GM23338 (cell line): ENCODE results near the gene RIN3. TPM values are rescaled to one million over a fixed set of nuclear protein-coding genes. Genes with fewer than 3 reads are reported as not detected.

Experiments
- ATAC-seq: fragments of 200-7000 bp; cut with Tn5 transposase; 3 replicates; pipeline ENCODE4 v1.9.1; 2020
- DNase-seq: peaks from one replicate; pipeline ENCODE4 v3.0.0-alpha.2; 2015; ENCODE audit warnings: low spot score
- H2AFZ ChIP-seq: fragments of 200-600 bp; sonication (generic); 2 replicates; pipeline ENCODE4 v1.8.0; 2016; ENCODE audit warnings: antibody characterized with exemption, mild to moderate bottlenecking, moderate library complexity
- H3F3A ChIP-seq: fragments of 200-600 bp; sonication (generic); replicated peaks from 2 replicates; pipeline ENCODE4 v1.8.0; 2017; ENCODE audit warnings: antibody characterized with exemption, mixed run types, low read depth
- H3K27ac ChIP-seq: fragments of 200-600 bp; sonication (generic); 2 replicates; pipeline ENCODE4 v1.6.1; 2016; ENCODE audit warnings: low read depth
- H3K27me3 ChIP-seq: fragments of 200-600 bp; sonication (generic); 2 replicates; pipeline ENCODE4 v1.8.0; 2016; ENCODE audit warnings: mild to moderate bottlenecking, mixed run types, moderate library complexity; ENCODE audit not compliant: insufficient read depth
- H3K36me3 ChIP-seq: fragments of 200-600 bp; sonication (generic); 2 replicates; pipeline ENCODE4 v1.8.0; 2016; ENCODE audit warnings: mild to moderate bottlenecking; ENCODE audit not compliant: insufficient read depth
- H3K4me1 ChIP-seq: fragments of 200-600 bp; sonication (generic); 2 replicates; pipeline ENCODE4 v1.8.0; 2016; ENCODE audit warnings: mild to moderate bottlenecking, moderate library complexity; ENCODE audit not compliant: insufficient read depth
- H3K4me2 ChIP-seq: fragments of 200-600 bp; sonication (generic); 2 replicates; pipeline ENCODE4 v1.7.1; 2017; ENCODE audit warnings: mixed run types
- H3K4me3 ChIP-seq: fragments of 200-600 bp; sonication (generic); 2 replicates; pipeline ENCODE4 v1.6.1; 2016; ENCODE audit warnings: mixed run types
- H3K79me2 ChIP-seq: fragments of 200-600 bp; sonication (generic); replicated peaks from 2 replicates; pipeline ENCODE4 v1.8.0; 2017; ENCODE audit warnings: mild to moderate bottlenecking; ENCODE audit not compliant: insufficient read depth
- H3K9me2 ChIP-seq: fragments of 200-600 bp; sonication (generic); 2 replicates; pipeline ENCODE4 v1.8.0; 2017; ENCODE audit not compliant: insufficient read depth
- H4K20me1 ChIP-seq: fragments of 200-600 bp; sonication (generic); replicated peaks from 2 replicates; pipeline ENCODE4 v1.8.0; 2017; ENCODE audit warnings: mild to moderate bottlenecking; ENCODE audit not compliant: insufficient read depth
- H3K27ac Mint-ChIP-seq: 2 replicates; pipeline ENCODE4 v1.8.0; 2020; ENCODE audit warnings: inconsistent platforms, mild to moderate bottlenecking, moderate library complexity, mixed read lengths
- H3K27me3 Mint-ChIP-seq: 3 replicates; pipeline ENCODE4 v1.8.0; 2022; ENCODE audit warnings: low read depth, mild to moderate bottlenecking, moderate library complexity, mixed read lengths, inconsistent platforms; ENCODE audit not compliant: insufficient read depth, poor library complexity
- H3K36me3 Mint-ChIP-seq: 3 replicates; pipeline ENCODE4 v1.8.0; 2021; ENCODE audit warnings: low read depth, mild to moderate bottlenecking, inconsistent platforms, moderate library complexity, mixed read lengths
- H3K4me1 Mint-ChIP-seq: 3 replicates; pipeline ENCODE4 v1.8.0; 2020; ENCODE audit warnings: mild to moderate bottlenecking, inconsistent platforms, mixed read lengths
- H3K4me3 Mint-ChIP-seq: 3 replicates; pipeline ENCODE4 v1.8.0; 2021; ENCODE audit warnings: moderate library complexity, mild to moderate bottlenecking, inconsistent platforms, mixed read lengths
- H3K9me3 Mint-ChIP-seq: 3 replicates; pipeline ENCODE4 v1.8.0; 2020; ENCODE audit warnings: moderate library complexity, mild to moderate bottlenecking, inconsistent platforms, mixed read lengths
- CREB1 ChIP-seq: fragments of 250-450 bp; sonication (Bioruptor Pico); IDR thresholded peaks from 2 replicates; pipeline ENCODE4 v1.5.0; 2020; ENCODE audit warnings: low read depth, mild to moderate bottlenecking, moderate library complexity
- EZH2 ChIP-seq: fragments of 200-600 bp; sonication (generic); IDR thresholded peaks from one replicate; pipeline ENCODE4 v1.8.0; 2017; ENCODE audit warnings: antibody characterized with exemption, mild to moderate bottlenecking, low read depth; ENCODE audit not compliant: unreplicated experiment
- EZH2phosphoT487 ChIP-seq: fragments of 200-600 bp; sonication (generic); IDR thresholded peaks from one replicate; pipeline ENCODE4 v1.8.1; 2018; ENCODE audit warnings: antibody characterized with exemption; ENCODE audit not compliant: unreplicated experiment
- NANOG ChIP-seq: IDR thresholded peaks from 2 replicates; pipeline ENCODE4 v1.6.1; 2016; ENCODE audit warnings: antibody characterized with exemption, borderline replicate concordance
- REST ChIP-seq: IDR thresholded peaks from one replicate; pipeline ENCODE4 v1.6.1; 2018; ENCODE audit warnings: antibody characterized with exemption; ENCODE audit not compliant: unreplicated experiment
- STAT1 ChIP-seq: IDR thresholded peaks from one replicate; pipeline ENCODE4 v1.6.1; 2016; ENCODE audit warnings: antibody characterized with exemption; ENCODE audit not compliant: unreplicated experiment
- ZNF114 ChIP-seq: fragments of 250-450 bp; sonication (Bioruptor Pico); IDR thresholded peaks from 2 replicates; pipeline ENCODE4 v1.5.0; 2020; ENCODE audit warnings: mild to moderate bottlenecking, moderate library complexity
- ZNF331 ChIP-seq: fragments of 250-450 bp; sonication (Bioruptor Pico); IDR thresholded peaks from 2 replicates; pipeline ENCODE4 v1.5.0; 2020; ENCODE audit warnings: low read depth, mild to moderate bottlenecking, moderate library complexity
- polyA plus RNA-seq: library from polyadenylated mRNA; unstranded; fragments of >200 nt; fragmentation: Nextera tagmentation; extraction: Ambion mirVana; gene quantifications from 2 replicates; pipeline ENCODE4 v1.2.1, GENCODE V29; 2016
- total RNA-seq: library from RNA; depleted of rRNA; stranded (reverse); fragments of >200 nt; shearing (Covaris generic); gene quantifications from 2 replicates; pipeline ENCODE4 v1.2.3, GENCODE V29; 2014

The RIN3 gene
- total and polyA plus RNA-seq, 2 experiments from 2014 or later, result 0.97 to 1.5 TPM

DNA sequence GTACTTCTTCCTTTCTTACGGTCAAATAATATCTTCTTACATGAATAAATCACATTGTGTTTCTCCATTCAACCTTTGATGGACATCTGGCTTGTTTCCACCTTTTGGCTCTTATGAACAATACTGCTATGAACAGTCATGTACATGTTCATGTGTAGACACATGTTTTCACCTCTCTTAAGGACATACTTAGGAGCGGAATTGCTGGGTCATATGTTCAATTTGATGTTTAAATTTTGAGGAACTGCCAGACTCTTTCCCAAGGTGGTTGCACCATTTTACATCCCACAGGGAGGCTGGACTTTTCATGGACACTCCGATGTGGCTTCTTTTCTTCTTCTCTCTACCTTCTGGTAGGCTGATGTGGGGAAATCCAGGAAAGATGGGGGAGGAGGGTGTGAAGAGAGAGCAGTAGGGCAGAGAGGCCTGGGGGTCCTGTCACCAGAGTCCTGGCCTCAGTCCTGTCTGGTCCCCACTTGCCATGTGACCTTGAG lies 218.1 kb downstream of the RIN3 start:
- Histone ChIP-seq H4K20me1 (peaks cover 8% of the 10 kb centered on the region), H3K9me2 (no peaks in the 10 kb centered on the region), H3F3A (no peaks in the 10 kb centered on the region), H3K4me1 (no peaks in the 10 kb centered on the region), H2AFZ (no peak overlapping the region), H3K36me3 (peaks cover 15% of the 10 kb centered on the region; the same call in 1 of the 2 replicates), H3K27ac (no peak overlapping the region), H3K4me3 (no peak overlapping the region), H3K79me2 (peaks cover 13% of the 10 kb centered on the region; the same call in 1 of the 2 replicates), H3K27me3 (no peaks in the 10 kb centered on the region), H3K4me2 (no peak overlapping the region)
- peaks cover 8% of the 10 kb centered on the region; the same call in 2 of the 3 replicates for H3K4me1 Mint-ChIP-seq
- no peaks in the 10 kb centered on the region; the same call in 2 of the 3 replicates for H3K9me3 Mint-ChIP-seq
- no peak overlapping the region for H3K4me3 Mint-ChIP-seq
- peaks cover 29% of the 10 kb centered on the region for H3K36me3 Mint-ChIP-seq
- TF ChIP-seq ZNF114 (CRISPR knock-in tag) (no peak), ZNF331 (CRISPR knock-in tag) (no peak), NANOG (no peak), EZH2phosphoT487 (no peak), EZH2 (no peak), CREB1 (CRISPR knock-in tag) (no peak), REST (no peak), STAT1 (no peak)
- no peak overlapping the region for H3K27ac Mint-ChIP-seq
- H3K27me3 Mint-ChIP-seq, result peaks cover 4% of the 10 kb centered on the region
- no peak for ATAC-seq
- DNase-seq, result no peak

DNA sequence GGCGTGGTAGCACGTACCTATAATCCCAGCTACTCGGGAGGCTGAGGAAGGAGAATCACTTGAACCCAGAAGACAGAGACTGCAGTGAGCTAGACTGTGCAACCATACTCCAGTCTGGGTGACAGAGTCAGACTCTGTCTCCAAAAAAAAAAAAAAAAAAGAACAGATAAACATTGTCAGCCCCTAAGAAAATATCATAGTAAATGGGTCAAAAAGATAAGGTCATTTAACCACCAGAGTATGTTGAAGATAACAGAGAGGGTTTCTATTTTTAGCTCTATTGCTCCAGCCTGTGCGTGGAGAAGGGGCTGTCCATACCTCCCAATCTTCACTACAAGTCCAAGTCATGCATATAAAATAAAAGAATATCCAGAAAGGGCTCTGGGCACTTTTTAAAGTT lies 219.4 kb downstream of the RIN3 start:
- no peak for ATAC-seq
- no peak overlapping the region for H3K4me3 Mint-ChIP-seq

More for the DNA sequence above, 219.4 kb downstream of the RIN3 start:
- Histone ChIP-seq H3F3A (no peaks in the 10 kb centered on the region), H3K27me3 (no peaks in the 10 kb centered on the region), H2AFZ (no peak overlapping the region), H3K79me2 (peaks cover 25% of the 10 kb centered on the region), H3K9me2 (no peaks in the 10 kb centered on the region), H3K27ac (no peak overlapping the region), H3K4me3 (no peak overlapping the region), H3K36me3 (peaks cover 15% of the 10 kb centered on the region; the same call in 1 of the 2 replicates), H3K4me1 (peaks cover 6% of the 10 kb centered on the region; the same call in 1 of the 2 replicates), H4K20me1 (peaks cover 8% of the 10 kb centered on the region), H3K4me2 (no peak overlapping the region)
- DNase-seq, result no peak
- Mint-ChIP-seq H3K36me3 (peaks cover 20% of the 10 kb centered on the region), H3K9me3 (no peaks in the 10 kb centered on the region), H3K27ac (no peak overlapping the region), H3K27me3 (peaks cover 4% of the 10 kb centered on the region), H3K4me1 (peaks cover 17% of the 10 kb centered on the region)
- TF ChIP-seq EZH2phosphoT487 (no peak), ZNF114 (CRISPR knock-in tag) (no peak)
